Ureter (tissue), 1 donor: Measurements from ENCODE around the gene KIN. TPM values are rescaled to one million over a fixed set of nuclear protein-coding genes. Genes with fewer than 3 reads are reported as not detected.

Experiments
- total RNA-seq: library from RNA; stranded (reverse); gene quantifications from one replicate; pipeline ENCODE4 v1.2.4, GENCODE V29; 2023
- donor health status: DM: yes; HTN: yes; CAD: no.

The KIN gene
- total RNA-seq, 1 donor from 2014 or later: 11.5 TPM

Other genes starting within 250 kb of the KIN start
- 25.5 TPM for gene ITIH5, start 121.0 kb downstream of the KIN start, total RNA-seq
- not detected for gene ITIH2, start 84.7 kb downstream of the KIN start, total RNA-seq
- gene ATP5F1C, start 184 bp upstream of the KIN start, total RNA-seq: 273 TPM
- 10.0 TPM for gene TAF3, start 30.5 kb upstream of the KIN start, total RNA-seq